ENCODE data around the gene NOP16. TPM values are rescaled to one million over a fixed set of nuclear protein-coding genes. Genes with fewer than 3 reads are reported as not detected.

The NOP16 gene
- total and polyA plus RNA-seq, 2 of the 13 experiments (the other 11 are each of a cell fraction or from before 2014, with no cell fraction given) = 43.3 to 48.4 TPM

DNA sequence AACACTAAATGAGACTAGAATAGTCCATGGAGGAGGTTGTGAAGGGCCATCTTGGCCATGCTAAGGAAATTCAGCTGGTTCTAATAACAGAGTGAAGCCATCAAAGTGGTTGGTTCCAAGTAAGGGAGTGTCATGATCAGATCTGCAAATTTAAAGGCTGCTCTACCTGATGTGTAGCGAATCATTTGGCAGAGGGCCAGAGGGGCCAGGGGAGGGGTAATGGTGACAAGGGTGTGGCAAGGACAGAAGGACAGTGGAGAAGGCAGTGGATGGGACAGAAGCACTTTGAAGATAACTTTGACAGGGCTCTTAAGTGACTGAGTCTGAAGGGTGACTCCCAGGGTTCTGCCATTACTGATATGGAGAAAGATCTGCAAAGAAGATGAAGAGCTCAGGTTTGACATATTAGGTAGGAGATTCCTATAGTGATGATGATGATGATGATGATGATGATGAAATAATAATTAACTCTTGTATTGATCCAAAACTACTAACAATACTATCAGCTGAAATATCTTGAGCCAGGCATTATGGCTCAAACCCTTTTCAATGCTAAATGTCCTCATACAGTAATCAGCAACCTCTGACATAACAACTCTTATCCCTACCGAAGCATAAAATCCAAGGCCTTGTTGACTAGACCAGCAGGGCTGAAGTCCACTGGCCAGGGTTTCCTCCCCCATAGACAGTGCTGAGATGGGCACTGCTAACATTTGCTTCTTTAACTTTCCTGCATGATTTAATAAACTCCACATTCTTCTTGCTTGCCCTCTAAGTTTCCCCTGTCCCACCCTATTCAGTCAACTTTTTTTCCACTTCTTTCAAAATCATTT lies 46.9 kb downstream of the NOP16 start:
- WGBS (ENCODE audit: low lambda C conversion rate) = 100% methylated on average over 1 of the region's 2 CpGs
- intact Hi-C loops (cut with micrococcal nuclease; ENCODE audit: unreplicated experiment) (no loop called here), in situ Hi-C loops (cut with HindIII; ENCODE audit: extremely low pct_ligation_motif_present, low pct_unique_long_range_greater_than_20kb) (no loop called here)
- H3K79me2 ChIP-seq (ENCODE audit: insufficient read depth, low read length) = no peaks in the 10 kb centered on the region
- H2AFZ ChIP-seq (ENCODE audit: low read length) = no peak overlapping the region
- BruUV-seq (replicated peaks) = no TSS peak
- POLR2A ChIA-PET = no interaction called here
- peak; percentile 70 for FAIRE-seq
- no peak overlapping the region for H3K9ac ChIP-seq (ENCODE audit: insufficient read depth, low read depth, low read length)
- no peaks in the 10 kb centered on the region for H3K9me3 ChIP-seq (ENCODE audit: low read length)
- peaks cover 7 to 16% of the 10 kb centered on the region in 2 experiments; a peak in 4 of 5 replicates for H3K36me3 ChIP-seq (replicated peaks in 1 of 2; ENCODE audit: control insufficient read depth in 1 of 2, insufficient read depth in 2 of 2, low read length in 2 of 2)
- H3K27ac ChIP-seq (ENCODE audit: extremely low read length, insufficient read depth, low read length) = peak overlapping the region; percentile 47
- no peaks in the 10 kb centered on the region for H4K20me1 ChIP-seq (ENCODE audit: insufficient read depth, low read length)
- H3K4me2 ChIP-seq (ENCODE audit: low read depth, low read length) = peak overlapping the region; percentile 18; the same call in 1 of the 2 replicates
- H3K4me3 ChIP-seq (replicated peaks in 1 of 3; ENCODE audit: insufficient read depth in 1 of 3, low read depth in 2 of 3, low read length in 3 of 3) = no peak overlapping the region
- CTCF ChIA-PET (ENCODE audit: low intra/inter-chr PET ratio, low total read pairs) = no interaction called here
- peak; percentile 84 for ATAC-seq
- no peaks in the 10 kb centered on the region for H3K27me3 ChIP-seq (ENCODE audit: control insufficient read depth in 1 of 2, insufficient read depth in 2 of 2, low read length in 2 of 2)
- peak; percentile 41 for DNase-seq (ENCODE audit: low spot score)
- peaks cover 42% of the 10 kb centered on the region for H3K4me1 ChIP-seq (ENCODE audit: insufficient read depth, low read length)
- TF ChIP-seq FOXA1 (IDR thresholded peaks at IDR 0.05) (no peak), FOXA1 (CRISPR knock-in tag; IDR thresholded peaks at IDR 0.05) (peak; percentile 66), MAFF (IDR thresholded peaks at IDR 0.05; ENCODE audit: low read depth, low read length) (peak; percentile 8; the same call in 1 of the 2 replicates), NCOR1 (IDR thresholded peaks at IDR 0.05; ENCODE audit: borderline replicate concordance, low read length) (no peak), FOXO1 (CRISPR knock-in tag; IDR thresholded peaks at IDR 0.05) (peak; percentile 39; the same call in 1 of the 2 replicates), RCOR2 (CRISPR knock-in tag; IDR thresholded peaks at IDR 0.05) (no peak), ZBTB21 (CRISPR knock-in tag; IDR thresholded peaks at IDR 0.05) (peak; percentile 52; the same call in 1 of the 2 replicates), KDM6A (CRISPR knock-in tag; IDR thresholded peaks at IDR 0.05; ENCODE audit: low read depth) (peak; percentile 28; the same call in 1 of the 2 replicates), IRF2 (CRISPR knock-in tag; IDR thresholded peaks at IDR 0.05) (0 out of 2 replicates have a peak, but pooled peaks have one; percentile 41), HNF4G (IDR thresholded peaks at IDR 0.05; ENCODE audit: borderline replicate concordance, low read depth, low read length) (peak; percentile 13; the same call in 1 of the 2 replicates), HNF4G (CRISPR knock-in tag; IDR thresholded peaks at IDR 0.05; ENCODE audit: borderline replicate concordance, low read depth) (no peak), ATF7 (IDR thresholded peaks at IDR 0.05) (0 out of 2 replicates have a peak, but pooled peaks have one; percentile 19), ATF7 (CRISPR knock-in tag; IDR thresholded peaks at IDR 0.05) (no peak), SALL1 (CRISPR knock-in tag; IDR thresholded peaks at IDR 0.05) (peak; percentile 31; the same call in 1 of the 2 replicates), HNF4A (CRISPR knock-in tag; IDR thresholded peaks at IDR 0.05) (peak; percentile 87), ZNF317 (CRISPR knock-in tag; IDR thresholded peaks at IDR 0.05) (0 out of 2 replicates have a peak, but pooled peaks have one; percentile 32), ZFX (CRISPR knock-in tag; IDR thresholded peaks at IDR 0.05; ENCODE audit: low read depth) (peak; percentile 50), ZNF615 (CRISPR knock-in tag; IDR thresholded peaks at IDR 0.05; ENCODE audit: borderline replicate concordance) (no peak), ZNF883 (CRISPR knock-in tag; IDR thresholded peaks at IDR 0.05; ENCODE audit: not compliant biosample characterization) (no peak)
- TF ChIP-seq, protein P1, sequence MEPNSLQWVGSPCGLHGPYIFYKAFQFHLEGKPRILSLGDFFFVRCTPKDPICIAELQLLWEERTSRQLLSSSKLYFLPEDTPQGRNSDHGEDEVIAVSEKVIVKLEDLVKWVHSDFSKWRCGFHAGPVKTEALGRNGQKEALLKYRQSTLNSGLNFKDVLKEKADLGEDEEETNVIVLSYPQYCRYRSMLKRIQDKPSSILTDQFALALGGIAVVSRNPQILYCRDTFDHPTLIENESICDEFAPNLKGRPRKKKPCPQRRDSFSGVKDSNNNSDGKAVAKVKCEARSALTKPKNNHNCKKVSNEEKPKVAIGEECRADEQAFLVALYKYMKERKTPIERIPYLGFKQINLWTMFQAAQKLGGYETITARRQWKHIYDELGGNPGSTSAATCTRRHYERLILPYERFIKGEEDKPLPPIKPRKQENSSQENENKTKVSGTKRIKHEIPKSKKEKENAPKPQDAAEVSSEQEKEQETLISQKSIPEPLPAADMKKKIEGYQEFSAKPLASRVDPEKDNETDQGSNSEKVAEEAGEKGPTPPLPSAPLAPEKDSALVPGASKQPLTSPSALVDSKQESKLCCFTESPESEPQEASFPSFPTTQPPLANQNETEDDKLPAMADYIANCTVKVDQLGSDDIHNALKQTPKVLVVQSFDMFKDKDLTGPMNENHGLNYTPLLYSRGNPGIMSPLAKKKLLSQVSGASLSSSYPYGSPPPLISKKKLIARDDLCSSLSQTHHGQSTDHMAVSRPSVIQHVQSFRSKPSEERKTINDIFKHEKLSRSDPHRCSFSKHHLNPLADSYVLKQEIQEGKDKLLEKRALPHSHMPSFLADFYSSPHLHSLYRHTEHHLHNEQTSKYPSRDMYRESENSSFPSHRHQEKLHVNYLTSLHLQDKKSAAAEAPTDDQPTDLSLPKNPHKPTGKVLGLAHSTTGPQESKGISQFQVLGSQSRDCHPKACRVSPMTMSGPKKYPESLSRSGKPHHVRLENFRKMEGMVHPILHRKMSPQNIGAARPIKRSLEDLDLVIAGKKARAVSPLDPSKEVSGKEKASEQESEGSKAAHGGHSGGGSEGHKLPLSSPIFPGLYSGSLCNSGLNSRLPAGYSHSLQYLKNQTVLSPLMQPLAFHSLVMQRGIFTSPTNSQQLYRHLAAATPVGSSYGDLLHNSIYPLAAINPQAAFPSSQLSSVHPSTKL (CRISPR knock-in tag; IDR thresholded peaks at IDR 0.05) = peak; percentile 49
- TF ChIP-seq, protein P2, sequence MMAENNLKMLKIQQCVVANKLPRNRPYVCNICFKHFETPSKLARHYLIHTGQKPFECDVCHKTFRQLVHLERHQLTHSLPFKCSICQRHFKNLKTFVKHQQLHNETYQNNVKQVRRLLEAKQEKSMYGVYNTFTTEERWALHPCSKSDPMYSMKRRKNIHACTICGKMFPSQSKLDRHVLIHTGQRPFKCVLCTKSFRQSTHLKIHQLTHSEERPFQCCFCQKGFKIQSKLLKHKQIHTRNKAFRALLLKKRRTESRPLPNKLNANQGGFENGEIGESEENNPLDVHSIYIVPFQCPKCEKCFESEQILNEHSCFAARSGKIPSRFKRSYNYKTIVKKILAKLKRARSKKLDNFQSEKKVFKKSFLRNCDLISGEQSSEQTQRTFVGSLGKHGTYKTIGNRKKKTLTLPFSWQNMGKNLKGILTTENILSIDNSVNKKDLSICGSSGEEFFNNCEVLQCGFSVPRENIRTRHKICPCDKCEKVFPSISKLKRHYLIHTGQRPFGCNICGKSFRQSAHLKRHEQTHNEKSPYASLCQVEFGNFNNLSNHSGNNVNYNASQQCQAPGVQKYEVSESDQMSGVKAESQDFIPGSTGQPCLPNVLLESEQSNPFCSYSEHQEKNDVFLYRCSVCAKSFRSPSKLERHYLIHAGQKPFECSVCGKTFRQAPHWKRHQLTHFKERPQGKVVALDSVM (CRISPR knock-in tag; IDR thresholded peaks at IDR 0.05) = no peak
